Activated T-cell treated with anti-CD3 and anti-CD28 coated beads, Interleukin-2, amount 50 U/mL, for 4 hours (primary cell): ENCODE data around the gene ANKRD34B. TPM values are rescaled to one million over a fixed set of nuclear protein-coding genes. Genes with fewer than 3 reads are reported as not detected.

Experiments
- ATAC-seq, 2 donors: fragments of 200-7000 bp; cut with Tn5 transposase; one replicate each; pipeline ENCODE4 v1.10.0; 2021
- DNase-seq: peaks from one replicate; pipeline ENCODE4 v3.0.0-alpha.2; 2020
- H3K27me3 Mint-ChIP-seq: one replicate; pipeline ENCODE4 v1.8.0; 2021; ENCODE audit warnings: low read depth, mixed read lengths
- H3K36me3 Mint-ChIP-seq: one replicate; pipeline ENCODE4 v1.8.0; 2022; ENCODE audit warnings: mixed read lengths; ENCODE audit not compliant: insufficient read depth
- H3K4me1 Mint-ChIP-seq: one replicate; pipeline ENCODE4 v1.8.0; 2021; ENCODE audit warnings: low read depth, mixed read lengths
- H3K4me3 Mint-ChIP-seq: one replicate; pipeline ENCODE4 v1.8.0; 2021; ENCODE audit warnings: mild to moderate bottlenecking, moderate library complexity, mixed read lengths
- H3K9me3 Mint-ChIP-seq: one replicate; pipeline ENCODE4 v1.8.0; 2021; ENCODE audit warnings: mixed read lengths
- total RNA-seq, 3 donors: library from RNA; stranded (reverse); gene quantifications; one replicate each; pipeline ENCODE4 v1.2.1, GENCODE V29; 2021

ANKRD34B gene
- total RNA-seq, 3 donors from 2014 or later = not detected

DNA sequence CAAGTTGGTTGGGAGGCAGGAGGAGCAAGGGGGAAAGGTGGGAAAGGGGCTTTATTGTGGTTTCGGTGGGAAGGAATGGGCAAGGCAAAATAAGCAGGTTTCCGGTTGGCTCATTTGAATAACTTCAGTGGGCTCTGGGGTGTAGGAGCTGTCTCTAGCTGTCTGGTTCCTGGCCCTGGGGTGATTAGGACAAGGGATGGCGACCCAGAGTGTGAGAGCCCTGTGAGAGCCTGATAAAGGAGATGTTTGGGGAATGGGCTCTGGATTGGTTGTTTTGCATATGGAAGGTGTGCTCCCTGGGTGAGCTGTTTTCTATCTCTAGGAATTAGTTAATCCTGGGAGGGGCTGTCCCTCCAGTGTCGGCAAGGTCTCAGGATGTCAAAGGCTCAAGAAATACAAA lies 15.4 kb downstream of the ANKRD34B start:
- Mint-ChIP-seq H3K36me3 (no peaks in the 10 kb centered on the region), H3K9me3 (no peaks in the 10 kb centered on the region), H3K4me3 (no peak overlapping the region), H3K4me1 (no peaks in the 10 kb centered on the region), H3K27me3 (peaks cover 24% of the 10 kb centered on the region)
- ATAC-seq = no peak
- no peak for DNase-seq

DNA sequence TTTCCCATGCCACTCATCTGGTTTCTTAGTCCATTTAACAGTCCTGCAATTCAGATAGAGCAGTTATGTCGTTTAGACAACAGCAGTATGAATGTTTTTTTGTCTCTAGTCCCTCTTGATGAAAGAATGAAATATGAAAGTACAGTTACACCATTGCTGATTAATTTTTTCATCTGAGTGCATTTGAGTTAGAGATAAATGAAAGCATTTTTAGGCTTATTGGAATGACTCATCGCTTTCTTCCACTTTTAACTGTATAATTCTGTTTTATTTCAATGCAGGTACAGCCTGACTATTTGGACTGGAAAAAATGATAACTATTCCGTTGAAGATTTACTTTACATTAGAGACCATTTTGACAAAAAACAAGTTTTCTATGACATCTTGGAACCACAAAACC lies 28.7 kb downstream of the ANKRD34B start:
- DNase-seq (no peak), ATAC-seq (peak in 1 of 2 donors; percentile 43)
- H3K4me1 Mint-ChIP-seq = peaks cover 6% of the 10 kb centered on the region
- H3K27me3 Mint-ChIP-seq = peaks cover 6% of the 10 kb centered on the region
- H3K9me3 Mint-ChIP-seq = peaks cover 3% of the 10 kb centered on the region
- no peaks in the 10 kb centered on the region for H3K36me3 Mint-ChIP-seq
- no peak overlapping the region for H3K4me3 Mint-ChIP-seq

DNA sequence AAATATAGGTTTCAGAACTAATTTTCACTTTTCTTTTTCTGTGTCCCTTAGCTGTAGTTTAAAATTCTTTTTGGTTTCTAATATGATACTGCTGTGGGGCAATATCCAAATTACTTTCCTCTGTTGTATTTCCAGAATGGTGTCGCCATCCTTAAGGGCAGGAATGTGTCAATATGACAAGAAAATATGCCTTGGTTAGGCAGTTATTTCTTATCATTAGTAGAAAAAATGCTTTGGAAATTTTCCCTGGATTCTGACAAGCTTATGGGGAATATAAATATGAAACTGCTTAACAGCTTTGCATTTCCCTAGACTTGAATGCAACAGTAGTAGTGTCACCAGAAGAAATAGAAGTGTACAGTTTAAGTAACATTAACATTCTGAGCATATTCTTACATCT lies 29.4 kb downstream of the ANKRD34B start:
- no peak for DNase-seq
- H3K9me3 Mint-ChIP-seq = peaks cover 3% of the 10 kb centered on the region
- ATAC-seq = no peak
- H3K36me3 Mint-ChIP-seq = no peaks in the 10 kb centered on the region
- H3K4me3 Mint-ChIP-seq = no peak overlapping the region
- H3K4me1 Mint-ChIP-seq = peaks cover 6% of the 10 kb centered on the region
- H3K27me3 Mint-ChIP-seq = peaks cover 6% of the 10 kb centered on the region

DNA sequence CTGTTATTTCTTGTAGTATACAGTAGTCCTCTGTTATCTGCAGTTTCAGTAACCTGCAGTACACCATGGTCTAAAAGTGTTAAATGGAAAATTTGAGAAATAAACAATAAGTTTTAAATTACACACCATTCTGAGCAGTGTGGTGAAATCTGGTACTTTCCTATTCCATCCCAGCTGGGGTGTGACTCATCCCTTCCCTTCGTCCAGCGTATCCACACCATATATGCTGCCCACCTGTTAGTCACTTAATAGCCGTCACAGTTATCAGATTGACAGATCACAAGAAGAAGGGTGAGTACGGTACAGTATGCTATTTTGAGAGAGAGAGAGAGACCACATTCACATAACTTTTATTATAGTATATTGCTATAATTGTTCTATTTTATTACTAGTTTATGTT lies 53.3 kb downstream of the ANKRD34B start:
- peak; percentile 55 to 66 for ATAC-seq
- H3K4me1 Mint-ChIP-seq = no peaks in the 10 kb centered on the region
- no peak for DNase-seq
- H3K36me3 Mint-ChIP-seq = no peaks in the 10 kb centered on the region
- no peaks in the 10 kb centered on the region for H3K27me3 Mint-ChIP-seq
- H3K9me3 Mint-ChIP-seq = no peaks in the 10 kb centered on the region
- no peak overlapping the region for H3K4me3 Mint-ChIP-seq

DNA sequence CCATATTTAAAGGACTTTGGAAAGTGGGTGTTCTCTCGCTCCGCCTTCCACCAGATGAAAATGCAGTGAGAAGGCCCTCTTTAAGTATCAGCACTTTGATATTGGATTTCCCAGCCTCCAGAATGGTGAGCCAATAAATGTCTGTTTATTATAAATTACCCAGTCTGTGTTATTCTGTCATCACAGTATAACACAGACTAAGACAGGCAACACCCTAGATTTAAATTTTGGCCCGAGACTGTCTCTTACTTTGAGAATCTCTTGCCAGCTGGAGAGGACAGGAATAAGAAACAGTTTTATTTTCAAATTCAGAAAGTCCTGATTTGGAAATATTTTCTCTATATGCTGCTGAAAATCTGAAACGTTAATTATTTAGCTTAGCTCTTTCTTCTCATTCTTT lies 60.7 kb downstream of the ANKRD34B start:
- H3K27me3 Mint-ChIP-seq = no peaks in the 10 kb centered on the region
- no peaks in the 10 kb centered on the region for H3K4me1 Mint-ChIP-seq
- no peak for DNase-seq
- no peak overlapping the region for H3K4me3 Mint-ChIP-seq
- H3K9me3 Mint-ChIP-seq = no peaks in the 10 kb centered on the region
- peaks cover 2% of the 10 kb centered on the region for H3K36me3 Mint-ChIP-seq
- ATAC-seq = no peak

DNA sequence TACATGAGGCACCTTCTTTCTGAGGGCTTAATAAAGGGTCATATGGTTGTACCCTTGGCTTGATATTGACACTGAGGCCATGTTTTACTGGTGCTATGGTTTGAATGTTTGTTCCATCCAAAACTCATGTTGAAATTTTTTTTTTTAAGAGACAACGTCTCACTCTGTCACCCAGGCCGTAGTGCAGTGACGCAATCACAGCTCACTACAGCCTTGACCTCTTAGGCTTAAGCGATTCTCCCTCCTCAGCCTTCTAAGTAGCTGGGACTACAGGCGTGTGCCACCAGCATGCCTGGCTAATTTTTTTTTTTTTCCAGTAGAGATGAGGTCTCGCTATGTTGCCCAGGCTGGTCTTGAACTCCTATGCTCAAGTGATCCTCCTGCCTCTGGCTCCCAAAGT lies 61.2 kb downstream of the ANKRD34B start:
- no peak for DNase-seq
- Mint-ChIP-seq H3K36me3 (peaks cover 2% of the 10 kb centered on the region), H3K9me3 (no peaks in the 10 kb centered on the region), H3K4me3 (no peak overlapping the region), H3K27me3 (no peaks in the 10 kb centered on the region), H3K4me1 (peaks cover 3% of the 10 kb centered on the region)
- no peak for ATAC-seq

DNA sequence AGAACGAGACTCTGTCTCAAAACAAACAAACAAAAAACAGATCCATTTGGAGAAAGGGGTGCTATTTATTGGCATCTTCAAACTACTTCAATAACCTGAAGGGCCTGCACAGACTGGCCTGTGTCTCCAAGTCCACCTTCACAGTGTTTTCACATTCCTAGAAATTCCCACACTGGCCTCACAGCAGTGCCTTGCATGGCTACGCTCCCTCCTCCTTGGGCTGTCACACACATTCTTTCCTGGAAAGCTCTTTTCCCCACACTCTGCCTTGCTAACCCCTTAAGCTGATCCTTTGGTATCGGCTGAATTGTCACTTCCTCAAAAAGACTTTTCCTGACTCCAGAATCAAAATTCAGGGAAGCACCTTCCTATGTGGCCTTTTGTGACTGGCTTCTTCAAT lies 62.4 kb downstream of the ANKRD34B start:
- H3K36me3 Mint-ChIP-seq = peaks cover 2% of the 10 kb centered on the region
- DNase-seq (no peak), ATAC-seq (no peak)
- H3K4me1 Mint-ChIP-seq = peaks cover 3% of the 10 kb centered on the region
- H3K27me3 Mint-ChIP-seq = no peaks in the 10 kb centered on the region
- H3K9me3 Mint-ChIP-seq = no peaks in the 10 kb centered on the region
- no peak overlapping the region for H3K4me3 Mint-ChIP-seq

Other genes with a start within 250 kb of the ANKRD34B start
- 1 to 10 TPM; 4.0 to 5.1 (median 4.9) TPM for gene ZFYVE16, start 162.2 kb downstream of the ANKRD34B start, total RNA-seq
- gene FAM151B, start 82.2 kb downstream of the ANKRD34B start, total RNA-seq = under 1 TPM; 0.40 to 0.54 (median 0.45) TPM
- 10 to 100 TPM; 14.6 to 15.5 (median 15.1) TPM for gene MSH3, start 84.4 kb upstream of the ANKRD34B start, total RNA-seq
- 10 to 100 TPM; 29.4 to 42.1 (median 32.2) TPM for gene DHFR, start 84.7 kb upstream of the ANKRD34B start, total RNA-seq